ENCODE data around the gene C19orf73. TPM values are rescaled to one million over a fixed set of nuclear protein-coding genes. Genes with fewer than 3 reads are reported as not detected.

Gene C19orf73, protein sequence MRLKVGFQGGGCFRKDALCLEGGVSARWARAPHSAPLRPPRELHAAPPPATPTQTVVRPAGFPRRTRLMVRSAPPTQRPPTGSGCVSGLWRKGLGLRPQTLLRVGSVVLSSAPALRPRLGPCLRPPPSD
- 0.32 and 4.8 TPM in 2 replicates for total RNA-seq

DNA sequence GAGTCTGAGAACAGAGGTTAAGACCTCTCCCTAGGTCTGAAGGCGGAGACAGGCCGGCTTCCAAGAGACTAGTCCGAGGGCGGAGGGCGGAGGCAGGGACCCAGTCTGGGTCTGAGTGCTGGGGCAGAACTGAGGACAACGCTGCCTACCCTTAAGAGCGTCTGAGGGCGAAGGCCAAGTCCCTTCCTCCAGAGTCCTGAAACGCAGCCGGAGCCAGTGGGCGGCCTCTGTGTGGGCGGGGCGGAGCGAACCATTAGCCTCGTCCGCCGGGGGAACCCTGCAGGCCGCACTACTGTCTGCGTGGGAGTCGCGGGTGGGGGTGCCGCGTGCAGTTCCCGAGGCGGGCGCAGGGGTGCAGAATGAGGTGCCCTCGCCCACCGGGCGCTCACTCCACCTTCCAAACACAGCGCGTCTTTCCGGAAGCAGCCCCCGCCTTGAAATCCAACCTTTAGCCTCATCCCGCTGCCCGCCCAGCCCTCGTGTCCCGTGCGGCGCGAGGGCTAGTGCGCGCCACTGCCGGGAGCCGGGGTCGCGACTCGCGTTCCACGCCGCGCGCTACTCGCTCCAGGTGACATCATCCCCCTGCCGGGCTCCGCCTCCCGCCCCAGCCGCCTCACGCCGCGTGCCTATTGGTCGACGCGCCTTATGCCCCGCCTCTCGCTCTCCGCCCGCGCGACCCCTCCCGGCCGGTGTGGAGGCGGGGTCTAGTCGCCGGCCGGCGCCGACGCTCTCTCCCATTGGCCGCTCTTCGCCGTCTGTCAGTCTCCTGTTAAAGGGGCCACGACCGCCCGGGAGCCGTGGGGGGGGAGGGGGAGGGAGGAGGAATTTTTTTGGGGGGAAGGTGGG lies at the start of gene C19orf73:
C19orf73 (minus strand) TSS at position 579 of the 846 bp plus-strand sequence; CDS start at position 458, 121 bp downstream.

DNA sequence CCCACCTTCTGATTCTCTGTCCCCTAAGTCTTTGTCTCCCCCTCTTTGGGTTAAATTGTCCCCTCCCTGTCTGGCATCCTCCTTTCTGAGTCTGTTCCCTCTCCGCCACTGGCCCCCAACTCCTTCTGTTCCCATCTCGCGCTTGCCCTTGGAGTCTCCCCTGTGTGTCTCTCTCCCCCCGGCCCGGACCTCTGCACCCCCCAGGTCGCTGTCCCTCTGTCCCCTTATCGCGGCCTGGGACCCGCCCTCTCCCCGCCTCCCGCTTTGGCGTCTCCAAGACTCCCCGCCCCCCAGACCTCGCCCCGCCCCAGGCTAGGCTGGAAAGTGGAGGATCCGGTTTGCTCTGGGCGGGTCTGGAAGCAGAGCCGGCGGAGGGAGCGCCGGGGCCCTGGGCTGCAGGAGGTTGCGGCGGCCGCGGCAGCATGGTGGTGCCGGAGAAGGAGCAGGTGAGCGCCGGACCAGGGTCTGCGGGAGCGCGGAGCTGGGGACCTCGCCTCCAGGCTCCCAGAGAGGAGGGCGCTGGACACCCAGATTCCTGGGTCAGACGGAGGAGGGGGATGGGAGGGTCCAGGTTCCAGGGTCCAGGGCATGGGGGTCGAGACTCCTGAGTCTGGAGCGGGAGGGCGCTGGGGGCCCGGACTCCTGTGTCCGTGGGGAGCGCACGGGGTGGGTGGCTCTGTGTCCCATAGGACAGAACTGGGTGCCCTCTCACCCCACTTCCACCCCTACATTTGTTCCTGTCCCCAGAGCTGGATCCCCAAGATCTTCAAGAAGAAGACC lies 38.7 kb upstream of the C19orf73 start, which contains the start of gene TRPM4:
TRPM4 (plus strand) TSS at position 348 of the 780 bp plus-strand sequence; CDS start at position 423, 75 bp downstream.

DNA sequence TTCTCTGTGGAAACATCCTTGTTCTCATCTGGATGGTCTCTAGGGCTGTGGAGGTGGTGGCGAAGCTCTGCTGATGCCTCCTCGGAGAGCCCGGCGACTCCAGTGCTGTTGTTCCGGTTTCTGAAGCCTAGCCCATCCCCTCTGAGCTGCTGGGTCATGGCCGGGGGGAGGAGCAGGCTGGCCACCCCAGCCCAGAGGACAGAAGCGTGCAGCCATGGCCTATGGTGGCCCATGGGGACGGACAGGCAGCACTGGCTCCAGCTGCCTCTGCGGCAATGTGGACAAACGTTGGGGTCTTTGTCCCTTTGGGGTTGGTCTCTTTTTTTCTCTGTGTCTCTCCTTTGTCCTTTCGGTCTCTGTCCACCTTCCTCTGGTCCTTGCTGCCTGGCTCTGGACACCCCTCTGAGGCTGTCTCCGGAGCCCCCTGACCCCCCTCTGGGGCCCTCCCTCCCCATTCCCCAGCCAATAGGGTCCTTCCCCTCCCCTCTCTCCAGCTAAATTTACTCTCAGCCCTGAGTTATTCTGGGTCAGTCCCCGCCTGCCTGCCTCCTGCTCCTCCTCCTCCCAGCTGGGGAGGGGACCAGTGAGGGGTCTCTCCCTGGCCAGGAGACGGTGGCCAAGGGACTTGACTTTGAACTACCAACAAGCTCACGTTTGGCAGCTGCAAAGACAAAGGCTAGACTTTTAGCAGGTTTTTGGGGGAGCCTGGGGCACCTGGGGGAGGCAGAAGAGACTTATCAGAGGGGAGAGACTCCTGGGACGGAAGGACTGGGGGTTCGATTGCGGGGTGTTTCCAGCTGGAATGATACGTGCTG lies 36.3 kb upstream of the C19orf73 start, which contains the start of gene HRC:
HRC (minus strand) TSS at position 392 of the 815 bp plus-strand sequence; CDS start at position 233, 159 bp downstream.

DNA sequence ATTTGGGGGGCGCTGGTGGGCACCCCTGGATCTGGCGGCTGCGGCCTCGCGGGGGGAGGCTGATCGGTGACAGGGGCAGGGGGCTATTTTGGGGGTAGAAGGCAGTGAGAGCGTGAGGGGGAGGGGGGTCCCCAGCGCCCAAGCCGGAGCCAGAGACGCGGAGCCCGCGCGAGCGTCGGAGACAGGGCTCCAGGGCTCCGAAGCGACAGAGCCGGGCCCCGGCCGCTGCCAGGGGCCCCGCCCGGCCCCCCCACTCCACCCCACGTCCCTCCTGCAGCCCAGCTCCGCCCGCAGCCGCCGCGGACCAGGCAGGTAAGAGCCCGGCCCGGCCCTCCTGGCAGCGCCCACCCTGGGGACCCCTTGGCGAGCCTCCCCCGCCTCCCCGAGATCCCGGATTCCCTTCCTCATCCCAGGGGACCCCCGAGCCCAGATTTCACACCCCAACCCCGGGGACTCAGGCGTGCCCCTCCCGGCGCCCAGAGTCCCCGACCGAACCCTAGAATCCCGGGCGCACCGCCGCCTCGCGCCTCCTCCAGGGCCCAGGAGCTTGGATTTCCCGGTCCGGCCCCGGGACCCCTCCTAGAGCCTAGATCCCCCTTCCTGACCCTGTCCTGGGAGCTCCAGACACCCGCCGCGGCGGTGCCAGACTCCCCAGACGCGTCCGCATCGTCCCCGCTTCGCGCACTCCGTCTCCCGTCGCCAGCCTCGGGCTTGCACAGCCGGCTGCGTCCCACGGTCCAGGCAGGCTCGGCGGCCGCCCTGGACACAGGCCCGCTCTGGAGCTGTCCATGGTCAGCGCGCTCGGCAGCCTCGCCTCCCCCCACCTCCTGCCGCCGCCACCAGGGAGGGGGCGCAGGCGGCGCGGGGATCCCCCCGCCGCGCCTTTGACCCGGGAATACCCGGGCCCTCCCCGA lies 725 bp upstream of the C19orf73 start, which contains the start of gene PPFIA3:
PPFIA3 (plus strand) TSS at position 134 of the 914 bp plus-strand sequence. CDS start 8,330 bp downstream, outside the sequence.

DNA sequence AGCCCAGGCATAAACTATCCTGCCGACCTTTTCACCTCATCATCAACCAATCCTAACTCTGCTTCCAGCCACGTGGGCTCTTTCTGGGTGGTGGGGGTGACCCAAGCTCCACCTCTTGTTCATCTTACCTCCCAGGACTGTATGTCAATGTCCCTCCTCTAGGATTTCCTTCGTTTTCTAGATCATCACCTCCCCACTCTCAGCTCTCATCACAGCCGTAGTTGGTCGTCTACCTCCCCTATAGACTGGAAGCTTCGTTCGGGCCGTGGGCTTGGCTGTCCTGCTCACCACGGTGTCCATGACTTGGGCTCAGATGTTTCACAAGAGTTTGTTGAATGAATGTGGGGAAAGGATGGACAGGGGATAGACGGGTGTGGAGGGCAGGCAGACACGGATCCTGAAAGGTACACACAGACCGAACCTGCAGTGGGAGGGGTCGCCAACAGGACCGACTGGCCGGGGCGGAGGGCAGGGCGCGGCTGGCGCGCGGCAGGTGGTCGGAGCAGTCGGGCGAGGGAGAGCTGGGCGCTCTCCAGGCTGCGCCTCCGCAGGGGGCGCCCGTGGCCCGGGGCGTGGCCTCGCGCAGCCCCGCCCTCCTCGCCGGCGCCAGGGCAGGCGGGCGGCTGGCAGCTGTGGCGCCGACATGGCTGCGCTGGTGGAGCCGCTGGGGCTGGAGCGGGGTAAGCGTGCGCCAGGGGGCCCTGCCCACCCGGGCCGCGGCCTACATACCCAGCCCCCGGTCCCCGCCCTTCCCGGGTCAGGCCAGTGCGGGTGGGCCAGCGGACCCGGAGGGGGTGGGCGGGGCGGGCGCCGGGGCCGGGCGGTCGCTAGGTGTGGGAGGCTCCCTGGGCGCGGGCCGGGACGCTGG lies 4.9 kb downstream of the C19orf73 start, which contains the start of gene LIN7B:
LIN7B (plus strand) TSS at position 609 of the 868 bp plus-strand sequence; CDS start at position 644, 35 bp downstream.

DNA sequence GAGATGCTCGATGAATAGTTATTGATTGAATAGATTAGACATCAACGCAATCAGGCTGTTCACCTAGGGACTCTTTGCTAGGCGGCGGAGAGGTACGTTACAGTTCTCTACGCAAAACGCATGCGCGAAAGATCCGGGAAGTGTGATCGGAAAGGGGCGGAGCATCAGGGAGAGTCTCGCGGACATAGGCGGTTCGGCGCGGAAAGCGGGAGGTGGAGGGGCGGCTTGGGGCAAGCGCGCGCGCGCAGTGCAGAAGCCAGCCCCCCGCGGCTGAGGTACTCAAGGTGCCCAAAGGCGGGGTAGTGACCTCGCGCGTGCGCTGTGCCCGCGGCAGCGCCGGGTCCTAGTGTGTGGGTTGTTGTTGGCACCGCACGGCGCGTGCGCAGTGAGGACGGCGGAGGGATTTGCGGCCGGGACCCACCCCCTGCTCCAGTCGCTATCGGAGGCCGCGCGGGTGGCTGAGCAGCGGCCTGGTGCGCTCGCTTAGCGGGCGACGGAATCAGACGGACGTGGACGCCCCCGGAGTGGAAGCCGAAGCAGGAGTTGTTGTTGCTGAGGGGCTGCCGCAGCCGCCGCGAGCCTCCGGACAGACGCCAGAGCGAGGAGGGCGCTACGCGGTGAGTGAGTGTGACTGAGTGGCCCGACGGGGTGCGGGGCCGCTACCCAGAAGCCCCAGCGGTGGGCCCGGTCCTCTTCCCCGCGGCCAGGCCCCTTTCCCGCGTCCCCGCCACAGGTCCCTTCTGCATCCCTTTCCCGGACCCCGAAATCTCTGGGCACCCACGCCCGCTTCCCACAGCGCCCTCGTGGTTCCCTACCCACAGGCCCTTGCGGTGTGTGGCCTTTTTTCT lies 33.7 kb downstream of the C19orf73 start, which contains the start of gene SNRNP70:
SNRNP70 (plus strand) TSS at position 432 of the 848 bp plus-strand sequence. CDS start 964 bp downstream, outside the sequence.

Other genes with a start within 250 kb of the C19orf73 start
- 34.5 and 39.9 TPM in 2 replicates for gene PPP1R15A, start 246.7 kb downstream of the C19orf73 start, total RNA-seq
- gene TULP2, start 220.4 kb downstream of the C19orf73 start, total RNA-seq = not detected in 2 replicates
- 337 and 467 TPM in 2 replicates for gene NUCB1, start 218.8 kb downstream of the C19orf73 start, total RNA-seq
- 0.16 TPM in 1 of 2 replicates, not detected in the other for gene DHDH, start 185.4 kb downstream of the C19orf73 start, total RNA-seq
- 111 and 161 TPM in 2 replicates for gene BAX, start 164.3 kb downstream of the C19orf73 start, total RNA-seq
- gene FTL, start 153.8 kb downstream of the C19orf73 start, total RNA-seq = 4,137 and 8,306 TPM in 2 replicates
- gene GYS1, start 125.8 kb downstream of the C19orf73 start, total RNA-seq = 47.3 and 78.4 TPM in 2 replicates
- gene RUVBL2, start 125.3 kb downstream of the C19orf73 start, total RNA-seq = 111 and 241 TPM in 2 replicates
- gene LHB, start 102.1 kb downstream of the C19orf73 start, total RNA-seq = 0.52 and 1.2 TPM in 2 replicates
- gene CGB3, start 94.8 kb downstream of the C19orf73 start, total RNA-seq = 1.3 TPM in 1 of 2 replicates, not detected in the other
- gene CGB2, start 87.3 kb downstream of the C19orf73 start, total RNA-seq = not detected in 2 replicates
- not detected in 2 replicates for gene CGB1, start 82.2 kb downstream of the C19orf73 start, total RNA-seq
- 12.3 TPM in 1 of 2 replicates, not detected in the other for gene CGB5, start 75.3 kb downstream of the C19orf73 start, total RNA-seq
- 0.91 TPM in 1 of 2 replicates, not detected in the other for gene CGB8, start 70.0 kb downstream of the C19orf73 start, total RNA-seq
- gene CGB7, start 61.4 kb downstream of the C19orf73 start, total RNA-seq = 0.40 and 2.7 TPM in 2 replicates
- not detected in 2 replicates for gene NTF4, start 54.3 kb downstream of the C19orf73 start, total RNA-seq
- not detected in 2 replicates for gene KCNA7, start 46.4 kb downstream of the C19orf73 start, total RNA-seq
- 119 and 145 TPM in 2 replicates for gene SNRNP70, start 33.7 kb downstream of the C19orf73 start, total RNA-seq
- gene LIN7B, start 4.8 kb downstream of the C19orf73 start, total RNA-seq = 3.1 and 7.0 TPM in 2 replicates
- 2.1 and 8.9 TPM in 2 replicates for gene PPFIA3, start 401 bp upstream of the C19orf73 start, total RNA-seq
- 0.32 TPM in 1 of 2 replicates, not detected in the other for gene HRC, start 36.3 kb upstream of the C19orf73 start, total RNA-seq
- 12.0 and 12.8 TPM in 2 replicates for gene TRPM4, start 38.6 kb upstream of the C19orf73 start, total RNA-seq
- 0.08 TPM in 1 of 2 replicates, not detected in the other for gene SLC6A16, start 206.0 kb upstream of the C19orf73 start, total RNA-seq
- gene CD37, start 216.3 kb upstream of the C19orf73 start, total RNA-seq = not detected in 2 replicates
- gene TEAD2, start 243.3 kb upstream of the C19orf73 start, total RNA-seq = 56.4 and 70.2 TPM in 2 replicates
- 1.2 and 2.1 TPM in 2 replicates for gene DKKL1, start 244.7 kb upstream of the C19orf73 start, total RNA-seq

All from epithelial cell of alveolus of lung (primary cell).